Stimulated activated CD4-positive, alpha-beta T cell treated with anti-CD3 and anti-CD28 coated beads, Interleukin-2, amount 100 ng/mL, for 4 hours (primary cell): ENCODE measurements around the gene RFC5.
"Not testable (repeated sequence)": the region's sequence is repeated elsewhere in the genome, so short reads cannot be mapped to it uniquely, and the experiment has no call there.

Experiments used
- DNase-seq: peaks from one replicate; pipeline ENCODE4 v3.0.0-alpha.2; 2020; ENCODE audit warnings: low read depth

RFC5 gene

DNA sequence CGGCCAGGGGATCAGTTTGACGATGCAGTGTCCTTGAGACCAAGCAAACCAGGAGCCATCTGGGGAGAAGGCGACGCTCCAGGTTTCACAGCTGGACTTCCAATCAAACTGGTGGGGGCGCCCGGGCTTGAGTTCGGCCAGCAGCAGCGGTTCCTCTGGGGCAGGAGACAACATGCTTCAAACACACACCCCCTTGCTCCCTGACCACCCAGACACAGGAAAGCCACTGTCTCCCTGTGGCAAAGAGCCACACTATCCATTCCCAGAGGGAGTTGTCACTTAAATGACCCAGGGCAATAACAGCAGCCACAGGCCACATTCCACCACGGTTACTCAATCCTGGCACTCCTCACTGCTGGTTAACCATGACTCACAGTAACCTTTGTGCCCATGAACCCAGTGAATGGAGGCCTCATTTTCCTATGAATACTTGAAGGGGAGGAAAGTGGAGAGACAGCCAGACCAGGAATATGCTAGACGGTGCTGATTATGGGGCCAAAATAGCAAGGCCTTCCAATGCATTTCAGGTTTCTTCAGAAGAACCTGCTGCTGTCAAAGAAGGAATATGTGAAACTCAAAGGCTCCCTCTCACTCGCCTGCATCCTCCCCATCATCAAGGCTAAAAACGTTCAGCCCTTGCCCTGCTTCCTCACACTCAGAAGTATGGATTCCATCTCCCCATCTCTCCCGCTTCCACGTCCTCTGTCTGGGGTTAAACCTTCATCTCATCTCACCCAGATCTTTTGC is 36.0 kb downstream of the RFC5 start:
- no peak for DNase-seq

DNA sequence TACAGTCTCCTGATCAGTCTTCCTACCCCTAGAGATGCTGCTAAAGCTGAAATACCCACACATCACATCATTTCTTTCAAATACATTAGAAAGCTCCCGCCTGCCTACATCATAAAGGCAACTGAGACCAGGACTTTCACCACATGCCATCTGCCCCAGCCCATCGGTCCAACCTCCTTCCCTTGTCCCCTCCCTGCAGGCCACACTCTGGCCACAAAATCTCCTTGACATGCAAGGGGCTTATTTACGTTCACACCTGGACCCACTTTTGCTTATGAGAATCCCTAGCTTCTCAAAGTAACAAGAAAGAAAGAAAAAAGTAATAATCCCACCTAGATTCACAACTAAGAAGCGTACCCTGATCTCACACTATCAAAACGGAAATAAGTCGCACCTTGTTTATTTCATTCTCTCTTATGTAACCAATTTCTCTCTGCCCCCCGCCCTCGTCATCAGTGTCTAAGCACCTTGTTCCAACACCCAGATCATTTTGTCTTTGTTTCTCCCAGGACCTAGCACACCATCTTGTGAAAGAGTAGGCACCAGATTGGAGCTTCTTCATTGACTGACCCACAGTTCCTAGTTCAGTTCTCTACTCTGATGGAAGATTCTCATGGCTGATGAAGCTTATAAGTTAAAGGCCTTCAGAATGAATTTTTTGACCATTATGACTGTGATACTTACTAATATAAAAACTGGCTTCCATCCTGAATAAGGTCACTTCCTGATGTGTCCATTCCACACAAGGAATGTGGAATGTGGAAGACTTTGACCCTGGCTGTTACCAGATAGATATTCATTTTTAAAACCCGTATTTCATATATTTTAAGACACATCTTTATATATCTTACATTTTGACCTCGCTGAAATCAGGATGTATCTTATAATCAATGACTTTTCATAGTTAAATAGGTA is 36.8 kb downstream of the RFC5 start:
- DNase-seq, result no peak

DNA sequence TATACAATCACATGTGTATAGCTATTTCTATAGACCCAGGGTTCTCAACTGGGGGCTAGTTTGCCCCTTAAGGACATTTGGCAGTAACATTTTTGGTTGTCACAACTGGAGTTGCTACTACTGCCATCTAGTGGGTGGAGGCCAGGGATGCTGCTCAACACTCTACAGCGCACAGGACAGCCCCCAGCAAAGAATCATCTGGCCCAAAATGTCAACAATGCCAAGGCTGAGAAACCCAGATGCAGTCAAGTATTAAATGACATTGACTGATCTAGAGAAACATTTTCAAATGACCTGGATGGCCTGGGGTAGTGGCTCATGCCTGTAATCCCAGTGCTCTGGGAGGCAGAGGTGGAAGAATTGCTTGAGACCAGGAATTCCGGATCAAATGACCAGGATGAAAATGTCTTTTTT is 38.6 kb downstream of the RFC5 start:
- peak; percentile 51 for DNase-seq

DNA sequence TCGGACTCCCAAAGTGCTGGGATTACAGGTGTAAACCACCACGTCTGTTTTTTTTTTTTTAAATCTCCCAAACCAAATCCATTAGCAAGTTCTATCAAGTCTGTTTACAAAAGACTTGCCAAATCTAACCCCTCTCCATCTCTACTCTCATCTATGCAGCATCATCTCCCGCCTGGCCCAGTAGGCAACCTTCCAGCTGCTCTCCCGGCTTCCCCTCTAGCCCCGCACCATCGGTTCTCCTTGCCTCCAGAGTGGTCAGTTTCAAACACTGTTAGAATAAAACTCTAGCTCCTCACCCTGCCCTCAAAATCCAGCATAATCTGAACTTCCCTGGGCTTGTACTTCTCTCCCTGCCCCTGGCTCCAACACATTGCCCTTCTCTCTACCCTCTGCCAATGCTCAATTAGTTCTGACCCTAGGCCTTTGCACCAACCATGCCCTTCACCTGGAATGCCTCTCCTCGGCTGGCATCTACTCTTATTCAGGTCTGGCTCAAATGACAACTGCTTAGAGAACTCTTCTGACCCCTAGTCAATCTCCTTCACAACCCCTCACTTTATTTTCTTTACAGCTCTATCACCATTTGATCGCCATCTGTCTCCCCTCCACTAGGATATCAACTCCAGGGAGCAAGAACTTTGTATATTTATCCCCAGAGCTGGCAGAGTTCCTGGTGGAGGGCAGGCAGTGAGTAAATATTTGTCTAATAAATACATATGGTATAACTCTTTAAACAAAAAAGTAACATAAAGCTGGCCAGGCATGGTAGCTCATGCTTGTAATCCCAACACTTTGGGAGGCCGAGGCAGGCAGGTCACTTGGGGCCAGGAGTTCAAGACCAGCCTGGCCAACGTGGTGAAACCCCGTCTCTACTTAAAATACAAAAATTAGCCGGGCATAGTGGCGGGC is 39.6 kb downstream of the RFC5 start:
- no peak for DNase-seq

DNA sequence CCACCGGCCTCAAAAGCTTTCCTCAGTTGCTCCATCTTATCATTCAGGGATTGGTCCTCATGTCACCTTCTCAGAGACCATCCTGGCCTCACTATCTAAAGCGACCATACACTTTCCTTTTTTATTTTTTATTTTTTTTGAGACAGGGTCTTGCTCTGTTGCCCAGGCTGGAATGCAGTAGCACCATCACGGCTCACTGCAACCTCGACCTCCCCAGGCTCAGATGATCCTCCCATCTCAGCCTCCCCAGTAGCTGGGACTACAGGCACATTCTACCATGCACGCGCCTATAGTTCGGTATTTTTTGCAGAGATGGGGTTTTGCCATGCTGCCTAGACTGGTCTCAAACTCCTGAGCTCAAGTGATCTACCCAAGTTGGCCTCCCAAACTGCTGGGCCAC is 41.7 kb downstream of the RFC5 start:
- DNase-seq, result no peak

DNA sequence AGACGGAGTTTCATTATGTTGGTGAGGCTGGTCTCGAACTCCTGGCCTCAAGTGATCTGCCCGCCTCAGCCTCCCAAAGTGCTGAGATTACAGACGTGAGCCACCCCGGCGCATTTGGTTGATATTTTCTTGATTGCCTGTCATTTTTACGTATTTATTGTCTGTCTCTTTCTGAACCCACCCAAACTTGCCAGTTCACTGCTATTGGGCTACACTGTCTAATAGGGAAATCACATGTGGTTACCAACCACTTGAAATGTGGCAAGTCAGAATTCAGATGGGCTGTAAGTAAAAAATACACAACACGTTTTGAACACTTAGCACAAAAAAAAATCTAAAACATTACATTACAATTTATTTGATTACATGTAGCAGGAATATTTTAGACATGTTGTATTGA is 42.4 kb downstream of the RFC5 start:
- DNase-seq, result no peak

DNA sequence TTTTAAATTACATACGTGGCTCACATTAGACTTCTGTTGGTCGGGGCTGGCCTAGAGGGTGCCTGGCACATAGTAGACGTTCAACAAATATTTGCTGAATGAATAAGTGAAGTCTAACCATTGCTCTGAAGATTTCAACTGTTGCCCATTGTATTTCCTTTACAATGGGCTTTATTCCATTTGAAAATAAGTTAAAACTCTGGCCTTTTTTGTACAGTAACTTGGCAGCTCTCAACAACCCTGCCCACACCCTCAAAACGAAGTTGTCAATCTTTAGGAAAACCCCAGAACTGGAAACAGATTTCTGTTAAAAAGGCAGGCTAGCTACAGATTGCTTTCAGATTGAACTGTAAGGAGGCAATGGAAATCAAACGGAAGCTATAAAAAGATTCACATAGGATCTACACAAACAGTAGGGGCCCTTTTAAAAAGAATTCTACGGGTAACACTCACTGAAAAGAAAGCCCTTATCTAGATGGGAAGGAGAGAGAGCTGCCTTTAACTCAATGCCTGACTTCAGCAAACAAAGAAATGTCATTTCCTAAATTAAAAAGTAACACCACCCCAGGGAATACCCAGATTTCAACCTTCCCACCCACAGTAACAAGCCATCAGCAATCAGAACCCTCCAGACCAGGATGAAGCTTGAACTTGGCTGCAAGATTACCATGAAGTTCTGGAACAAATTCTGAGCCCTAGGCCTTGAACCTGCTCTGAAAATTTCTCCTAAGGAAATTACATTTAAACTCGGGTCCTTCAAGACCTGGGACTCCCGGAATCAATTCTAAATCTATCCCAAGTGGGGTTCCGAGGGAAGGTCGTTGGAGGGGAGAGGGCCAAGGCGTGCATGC is 43.1 kb downstream of the RFC5 start:
- DNase-seq, result no peak

DNA sequence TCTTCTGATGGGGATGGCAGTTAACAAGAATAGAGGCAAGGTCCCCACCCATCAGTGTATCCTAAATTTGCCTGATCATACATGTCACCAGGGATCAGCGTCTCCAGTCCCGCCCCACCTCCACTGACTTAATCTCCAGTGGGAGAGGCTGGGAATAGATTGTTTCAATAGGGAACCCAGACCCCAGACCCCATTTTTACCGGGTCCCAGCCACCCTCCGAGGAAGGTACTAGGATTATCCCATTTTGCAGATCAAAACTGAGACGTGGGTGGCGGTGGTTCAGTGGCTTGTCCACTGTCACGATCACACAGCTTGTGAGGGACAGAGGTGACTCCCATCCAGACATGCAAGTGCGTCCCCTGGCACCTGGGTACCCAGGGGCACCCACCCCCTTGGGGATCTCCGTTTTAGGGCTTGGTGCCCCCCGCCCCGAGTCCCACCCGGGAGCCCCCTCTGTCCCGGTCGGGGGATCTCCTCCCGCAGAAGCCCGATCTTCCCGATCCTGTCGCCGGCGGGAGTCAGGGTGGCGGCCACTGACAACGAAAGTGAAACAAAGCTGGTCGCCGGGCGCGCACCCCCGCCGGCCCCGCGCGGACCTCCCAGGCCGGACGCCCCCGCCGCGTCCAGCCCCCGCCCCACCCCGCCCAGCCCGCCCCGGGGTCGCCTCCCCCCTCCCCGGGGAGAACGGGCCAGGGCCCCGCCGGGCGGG is 44.0 kb downstream of the RFC5 start:
- no peak for DNase-seq

DNA sequence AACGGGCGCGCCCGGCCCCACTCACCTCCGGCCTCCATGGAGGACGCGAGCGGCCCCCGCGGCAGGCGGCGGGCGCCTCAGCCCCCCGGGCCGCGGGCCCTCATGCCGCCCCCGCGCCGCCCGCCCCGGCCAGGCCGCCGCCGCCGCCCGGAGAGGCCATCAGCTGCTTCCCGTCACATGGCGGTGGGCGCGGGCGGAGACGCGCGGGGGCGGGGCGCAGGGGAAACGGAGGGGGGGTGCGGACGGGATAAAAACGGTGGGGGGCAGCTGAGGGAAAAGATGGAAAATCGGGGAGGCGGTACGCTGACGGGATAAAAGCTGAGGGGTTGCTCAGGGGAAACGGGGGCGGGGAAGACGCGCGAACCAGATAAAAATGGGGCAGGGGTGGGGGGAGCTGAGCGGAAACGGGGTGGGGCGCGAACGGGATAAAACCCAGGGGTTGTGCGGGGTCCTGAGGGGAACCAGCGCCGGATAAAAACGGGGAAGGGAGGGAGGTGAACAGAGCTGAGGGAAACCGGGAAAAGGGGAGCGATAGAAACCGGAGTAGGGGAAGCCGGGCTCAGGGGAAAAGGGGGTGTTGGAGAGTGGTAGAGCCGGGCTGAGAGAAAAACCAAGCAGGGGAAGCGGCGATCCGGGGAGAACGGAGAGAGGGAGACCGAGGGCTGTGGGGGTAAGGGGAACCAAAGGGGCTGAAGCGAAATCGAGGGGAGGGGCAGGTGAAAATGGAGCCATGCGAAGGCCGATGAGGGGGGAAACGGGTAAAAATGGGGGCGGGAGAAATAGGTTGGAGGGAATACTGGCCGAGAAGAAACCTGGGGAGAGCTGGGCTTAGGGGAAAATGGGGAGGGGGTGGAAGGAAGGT is 44.7 kb downstream of the RFC5 start, which contains the start of gene WSB2:
Gene WSB2, minus strand, starts transcription at position 169 of the 862 bp plus-strand sequence. Its CDS starts 131 bp downstream, at position 38.
- DNase-seq, result peak; percentile 67

DNA sequence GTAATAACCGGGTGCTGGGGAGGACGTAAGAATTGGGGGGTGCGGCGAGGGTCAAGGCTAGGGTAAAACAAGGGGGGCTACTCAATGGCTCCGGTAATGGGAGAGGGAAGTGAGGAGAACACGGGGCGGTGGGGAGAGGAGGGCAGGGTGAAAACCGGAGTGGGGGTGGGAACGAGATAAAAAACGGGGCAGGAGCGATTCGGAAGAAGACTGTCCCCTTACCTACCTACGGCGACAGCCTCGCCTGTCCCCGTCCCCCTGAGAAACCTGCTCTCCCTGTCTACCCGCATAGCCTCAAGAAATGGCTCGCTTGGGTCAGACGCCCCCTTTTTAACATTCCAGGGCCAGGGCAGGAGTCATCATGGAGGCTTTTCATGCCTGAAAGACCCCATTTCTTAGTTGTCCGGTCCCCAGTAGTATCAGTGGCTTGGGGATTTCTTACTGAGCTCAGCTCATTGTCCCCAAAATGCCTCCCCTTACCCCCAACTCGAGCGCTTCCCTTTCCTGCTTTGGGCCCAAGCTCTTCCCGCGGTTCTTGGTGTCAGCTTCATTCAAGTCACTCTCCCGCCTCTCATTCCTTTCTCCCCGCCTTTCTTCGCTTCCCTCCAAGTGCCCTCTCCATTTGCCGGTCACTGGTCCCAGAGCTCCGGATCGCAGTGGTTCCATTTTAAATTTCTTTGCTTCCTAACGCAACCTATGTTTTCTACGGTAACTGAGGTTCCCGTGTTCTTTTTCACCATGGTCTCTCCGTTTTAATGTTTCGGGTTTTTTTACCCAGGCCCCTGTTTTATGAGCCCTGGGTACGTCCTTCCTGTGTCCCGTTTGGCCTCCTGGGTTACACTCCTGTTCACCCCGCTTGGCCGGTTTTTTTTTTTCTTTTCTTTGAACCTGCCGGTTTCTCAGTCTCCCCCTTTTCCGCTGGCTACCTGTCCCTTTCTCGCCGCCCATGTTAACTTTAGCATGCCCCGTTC is 45.7 kb downstream of the RFC5 start:
- DNase-seq, result no peak

DNA sequence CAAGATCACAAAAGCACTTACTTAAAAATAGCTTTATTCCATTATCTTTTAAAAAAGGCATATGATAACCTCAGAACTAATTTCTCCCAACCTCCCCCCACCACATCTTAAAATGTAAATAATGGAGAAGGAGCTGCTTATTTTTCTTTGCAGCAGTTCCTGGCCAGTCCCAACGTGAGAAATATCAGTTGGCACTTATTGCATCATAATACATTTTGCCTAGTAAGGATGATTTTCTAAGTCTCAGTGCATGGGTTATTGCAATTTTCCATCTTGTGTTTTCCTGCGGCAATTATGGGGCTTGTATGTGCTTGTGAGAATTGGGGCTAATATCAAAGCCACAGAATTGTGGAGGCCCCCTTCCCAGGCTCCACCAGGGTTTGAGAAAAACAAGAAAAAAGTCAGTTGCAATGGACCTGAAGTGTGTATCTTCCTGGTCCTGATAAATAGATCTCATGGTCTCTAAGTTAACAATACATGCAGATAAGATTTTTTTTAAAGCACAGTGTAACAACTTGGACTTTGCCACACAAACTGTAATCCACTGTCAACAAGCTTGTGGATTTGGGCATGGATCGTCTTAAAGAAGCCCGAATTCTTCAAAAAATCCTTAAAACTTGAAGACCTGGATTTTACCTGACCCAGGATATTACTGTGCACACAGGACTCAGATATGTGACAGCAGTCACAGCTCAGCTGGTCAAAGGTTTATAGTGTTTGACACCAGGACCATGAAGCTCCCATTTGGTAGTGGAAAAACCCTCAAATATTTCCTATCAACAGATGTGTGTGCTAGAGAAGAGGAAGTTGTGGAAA is 47.3 kb downstream of the RFC5 start:
- no peak for DNase-seq

DNA sequence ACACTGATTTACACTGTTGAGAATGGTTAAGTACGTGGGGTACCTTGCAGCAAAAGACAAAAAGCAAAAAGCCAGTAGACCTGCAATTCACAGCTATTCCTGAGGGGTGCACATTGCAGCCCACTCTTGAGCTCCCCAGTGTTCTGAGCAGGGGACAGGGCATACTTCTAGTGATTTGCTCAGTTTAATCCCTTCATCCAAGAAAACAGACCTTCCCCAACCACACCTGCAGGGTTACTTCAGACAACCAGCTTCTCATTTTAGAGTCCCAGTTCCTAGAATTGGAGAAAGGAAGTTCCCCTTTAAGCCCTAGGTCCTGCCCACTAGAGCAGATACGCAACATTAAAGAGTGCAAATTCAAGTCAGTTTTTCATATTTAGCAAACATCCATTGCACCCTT is 48.1 kb downstream of the RFC5 start:
- no peak for DNase-seq

DNA sequence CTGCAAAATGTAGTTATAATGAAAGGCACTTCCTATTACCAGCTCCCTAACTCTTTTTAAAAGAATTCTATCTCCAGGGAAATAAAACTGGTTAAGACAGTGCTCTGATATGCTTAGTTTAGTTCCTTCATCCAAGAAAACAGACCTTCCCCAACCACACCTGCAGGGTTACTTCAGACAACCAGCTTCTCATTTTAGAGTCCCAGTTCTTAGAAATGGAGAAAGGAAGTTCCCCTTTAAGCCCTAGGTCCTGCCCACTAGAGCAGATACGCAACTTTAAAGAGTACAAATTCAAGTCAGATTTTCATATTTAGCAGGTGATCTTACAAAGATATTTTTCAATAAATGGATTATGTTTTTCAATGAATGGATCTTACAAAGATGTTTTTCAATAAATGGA is 48.9 kb downstream of the RFC5 start:
- DNase-seq, result no peak

DNA sequence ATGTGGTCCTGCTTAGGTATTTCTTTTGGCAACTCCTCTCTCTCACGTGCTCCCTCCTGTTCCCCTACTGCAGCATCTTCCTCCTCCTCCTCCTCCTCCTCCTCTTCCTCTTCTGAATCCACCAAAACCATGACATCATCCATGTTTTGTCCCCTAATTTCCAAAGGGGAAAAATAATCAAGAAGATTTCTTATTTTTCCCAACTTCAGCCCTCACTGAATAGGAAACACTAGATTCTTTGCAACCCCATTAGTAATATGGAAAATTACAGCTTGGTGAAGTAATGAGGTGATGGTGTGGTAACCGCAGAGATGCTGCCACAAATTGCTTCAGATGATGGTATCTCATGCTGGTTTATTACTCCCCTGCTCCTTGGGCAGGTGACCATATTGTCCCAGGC is 51.9 kb downstream of the RFC5 start:
- no peak for DNase-seq

DNA sequence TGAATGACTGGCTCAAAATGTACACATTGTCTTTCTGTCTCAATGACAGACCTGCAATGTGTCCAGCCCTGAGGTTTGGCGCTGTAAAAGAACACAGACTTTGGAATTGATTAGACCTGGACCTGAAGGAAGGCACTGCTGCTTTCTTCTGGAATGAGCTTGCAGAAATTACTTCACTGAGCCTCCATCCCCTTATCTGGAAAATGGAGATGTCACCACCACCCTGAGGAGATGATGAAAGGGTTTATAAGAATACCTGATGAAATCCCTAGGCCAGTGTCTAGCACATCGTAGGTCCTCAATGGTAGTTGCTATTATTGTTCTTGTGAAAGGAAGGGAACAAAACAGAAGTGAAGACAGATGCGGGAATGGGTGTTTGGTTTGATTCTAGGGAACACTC is 54.1 kb downstream of the RFC5 start:
- no peak for DNase-seq

DNA sequence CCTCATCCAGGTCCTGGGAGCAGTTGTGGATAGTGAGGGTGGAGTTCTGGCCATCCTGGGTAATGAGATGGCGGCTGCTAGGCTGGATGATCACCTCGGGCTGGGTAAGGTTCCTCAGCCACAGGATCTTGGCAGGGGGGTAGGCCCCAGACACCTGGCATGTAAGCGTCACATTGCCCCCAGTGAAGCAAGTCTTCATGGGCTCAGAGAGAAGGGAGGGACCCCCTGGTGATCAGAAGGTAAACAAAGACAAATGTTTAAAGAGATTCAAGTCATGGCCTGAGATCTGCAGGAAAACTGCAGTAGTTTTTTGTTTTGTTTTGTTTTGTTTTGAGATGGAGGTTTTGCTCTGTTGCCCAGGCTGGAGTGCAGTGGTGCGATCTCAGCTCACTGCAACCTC is 57.3 kb downstream of the RFC5 start:
- no peak for DNase-seq

DNA sequence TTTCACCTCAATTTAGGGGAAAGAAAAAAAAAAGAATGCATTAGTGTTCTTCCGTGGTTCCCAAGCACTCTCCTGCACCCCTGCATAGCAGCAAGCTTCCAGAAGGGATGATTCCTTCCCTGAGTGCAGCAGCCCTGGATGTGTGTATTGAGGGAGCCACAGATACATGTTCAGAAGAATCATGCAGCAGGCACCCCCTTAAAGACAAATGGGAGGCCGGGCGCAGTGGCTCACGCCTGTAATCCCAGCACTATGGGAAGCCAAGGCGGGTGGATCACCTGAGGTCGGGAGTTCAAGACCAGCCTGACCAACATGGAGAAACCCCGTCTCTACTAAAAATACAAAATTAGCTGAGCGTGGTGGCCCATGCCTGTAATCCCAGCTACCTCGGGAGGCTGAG is 65.0 kb downstream of the RFC5 start:
- DNase-seq, result not testable (repeated sequence)
